ENCODE results near the gene TRIM56. TPM values are rescaled to one million over a fixed set of nuclear protein-coding genes. Genes with fewer than 3 reads are reported as not detected.

Gene TRIM56
- total and polyA plus RNA-seq, 2 of the 13 experiments (the other 11 are each of a cell fraction or from before 2014, with no cell fraction given) = 3.2 to 7.1 TPM

GRCh38 chr7:101085162-101085964 is at the start of gene TRIM56 (continued):
- TF ChIP-seq AKNA (CRISPR knock-in tag; IDR thresholded peaks at IDR 0.05; ENCODE audit: borderline replicate concordance) = no peak
- no peak for TF ChIP-seq CCDC6 (CRISPR knock-in tag; IDR thresholded peaks at IDR 0.05)
- no peak for TF ChIP-seq PLRG1 (conservative IDR thresholded peaks at IDR 0.05)
- TF ChIP-seq ZNF260 (CRISPR knock-in tag; IDR thresholded peaks at IDR 0.05; ENCODE audit: borderline replicate concordance, low read depth) = no peak
- peak; percentile 68; the same call in 1 of the 2 replicates for TF ChIP-seq MEIS1 (CRISPR knock-in tag; IDR thresholded peaks at IDR 0.05; ENCODE audit: borderline replicate concordance)
- TF ChIP-seq ZNF326 (CRISPR knock-in tag; IDR thresholded peaks at IDR 0.05; ENCODE audit: borderline replicate concordance) = no peak
- TF ChIP-seq ZNF512 (CRISPR knock-in tag; IDR thresholded peaks at IDR 0.05) = no peak
- TF ChIP-seq RARG (CRISPR knock-in tag; IDR thresholded peaks at IDR 0.05; ENCODE audit: low read depth) = no peak
- no peak for TF ChIP-seq ZFP62 (CRISPR knock-in tag; IDR thresholded peaks at IDR 0.05)
- TF ChIP-seq CENPBD1 (CRISPR knock-in tag; IDR thresholded peaks at IDR 0.05; ENCODE audit: borderline replicate concordance, low read depth) = no peak
- TF ChIP-seq ZNF230 (CRISPR knock-in tag; IDR thresholded peaks at IDR 0.05) = no peak
- TF ChIP-seq ZNF7 (CRISPR knock-in tag; IDR thresholded peaks at IDR 0.05) = no peak
- TF ChIP-seq JDP2 (CRISPR knock-in tag; IDR thresholded peaks at IDR 0.05; ENCODE audit: borderline replicate concordance) = no peak
- no peak for TF ChIP-seq PAX8 (CRISPR knock-in tag; IDR thresholded peaks at IDR 0.05; ENCODE audit: borderline replicate concordance)
- TF ChIP-seq HES4 (CRISPR knock-in tag; IDR thresholded peaks at IDR 0.05; ENCODE audit: borderline replicate concordance) = no peak; the same call in 1 of the 2 replicates
- TF ChIP-seq SMARCE1 (IDR thresholded peaks at IDR 0.05; ENCODE audit: borderline replicate concordance) = no peak
- TF ChIP-seq HNF4A (CRISPR knock-in tag; IDR thresholded peaks at IDR 0.05) = peak; percentile 43; the same call in 1 of the 2 replicates
- TF ChIP-seq ZFP36 (IDR thresholded peaks at IDR 0.05; ENCODE audit: borderline replicate concordance, low read depth, low read length, partially characterized antibody) = no peak
- TF ChIP-seq ZNF138 (CRISPR knock-in tag; IDR thresholded peaks at IDR 0.05; ENCODE audit: low read depth) = no peak; the same call in 1 of the 2 replicates
- no peak; the same call in 1 of the 2 replicates for TF ChIP-seq ZFP90 (CRISPR knock-in tag; IDR thresholded peaks at IDR 0.05; ENCODE audit: borderline replicate concordance)
- no peak for TF ChIP-seq ZBTB37 (CRISPR knock-in tag; IDR thresholded peaks at IDR 0.05)
